GM12891 (cell line): Measurements from ENCODE around the gene LZTFL1.

Experiments
- PAX5 ChIP-seq: IDR thresholded peaks from 2 replicates; pipeline ENCODE4 v1.6.1; 2011; ENCODE audit warnings: low read length, moderate library complexity, mild to moderate bottlenecking; ENCODE audit not compliant: insufficient read depth, severe bottlenecking
- POLR2A ChIP-seq: IDR thresholded peaks from 2 replicates; pipeline ENCODE4 v1.6.1; 2011; ENCODE audit warnings: low read depth, low read length, control low read depth
- POLR2AphosphoS5 ChIP-seq: IDR thresholded peaks from 2 replicates; pipeline ENCODE4 v1.6.1; 2011; ENCODE audit warnings: low read depth, low read length, control low read depth
- TAF1 ChIP-seq: IDR thresholded peaks from 2 replicates; pipeline ENCODE4 v1.6.1; 2011; ENCODE audit warnings: low read depth, low read length, control low read depth

DNA sequence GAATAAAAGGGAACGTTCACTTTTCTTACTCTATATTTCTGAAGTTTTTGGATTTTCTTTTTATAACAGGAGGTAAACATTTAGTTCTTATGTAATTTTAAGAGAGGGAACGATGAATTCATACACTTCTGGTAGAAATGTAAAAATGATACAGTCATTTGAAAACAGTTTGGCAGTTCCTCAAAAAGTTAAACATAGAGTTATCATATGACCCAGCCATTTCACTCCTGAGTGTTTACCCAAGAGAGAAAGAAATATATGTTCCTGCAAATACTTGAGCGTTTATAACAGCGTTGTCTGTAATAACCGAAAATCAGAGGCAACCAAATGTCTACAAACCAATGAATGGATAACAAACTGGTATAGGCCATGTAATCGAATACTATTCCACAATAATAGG is 23.6 kb upstream of the LZTFL1 start:
- TF ChIP-seq POLR2AphosphoS5 = no peak
- no peak for TF ChIP-seq POLR2A
- no peak for TF ChIP-seq TAF1
- TF ChIP-seq PAX5 = no peak
